CD8-positive, alpha-beta memory T cell (primary cell): ENCODE data around the gene RPS6KA2. TPM values are rescaled to one million over a fixed set of nuclear protein-coding genes. Genes with fewer than 3 reads are reported as not detected.

Experiments used
- CTCF ChIA-PET: fragments of 350-600 bp; sonication (Branson Sonifier 250); formaldehyde crosslinking; loops from one replicate; lab custom pipeline; 2021; ENCODE audit warnings: antibody characterized with exemption; lab: Charles Lee
- POLR2A ChIA-PET: fragments of 350-600 bp; sonication (Branson Sonifier 250); formaldehyde crosslinking; loops from one replicate; lab custom pipeline; 2021; ENCODE audit warnings: antibody characterized with exemption; lab: Charles Lee
- DNase-seq, 5 donors: peaks; one replicate each; pipeline versions ENCODE4 v3.0.0 to v3.0.0-alpha.2; 2020 to 2022; ENCODE audit warnings: mixed read lengths in 1 of 5
- H3K27ac ChIP-seq: one replicate; pipeline ENCODE4 v1.7.0; 2013; ENCODE audit warnings: low read depth, mild to moderate bottlenecking, low read length, moderate library complexity
- H3K27me3 ChIP-seq: 2 replicates; pipeline ENCODE4 v1.7.0; 2013; ENCODE audit warnings: low read length, mild to moderate bottlenecking; ENCODE audit not compliant: insufficient read depth, poor library complexity, severe bottlenecking
- H3K36me3 ChIP-seq: 2 replicates; pipeline ENCODE4 v1.7.0; 2013; ENCODE audit warnings: mild to moderate bottlenecking, low read length, moderate library complexity; ENCODE audit not compliant: insufficient read depth
- H3K4me1 ChIP-seq: 2 replicates; pipeline ENCODE4 v1.7.0; 2013; ENCODE audit warnings: mild to moderate bottlenecking, low read length, moderate library complexity; ENCODE audit not compliant: insufficient read depth
- H3K4me3 ChIP-seq: 2 replicates; pipeline ENCODE4 v1.7.0; 2013; ENCODE audit warnings: mild to moderate bottlenecking, low read length
- H3K9me3 ChIP-seq: 2 replicates; pipeline ENCODE4 v1.7.0; 2013; ENCODE audit warnings: mild to moderate bottlenecking, low read length
- H3K27ac Mint-ChIP-seq, 8 donors: one replicate each; pipeline ENCODE4 v1.8.0; 2020 to 2021; ENCODE audit warnings: mixed read lengths in 8 of 8, mild to moderate bottlenecking in 6 of 8, inconsistent platforms in 3 of 8, moderate library complexity in 3 of 8
- H3K27me3 Mint-ChIP-seq, 2 donors: one replicate each; pipeline ENCODE4 v1.8.0; 2020 to 2021; ENCODE audit warnings: mixed read lengths in 2 of 2, mild to moderate bottlenecking in 1 of 2, moderate library complexity in 1 of 2
- H3K36me3 Mint-ChIP-seq, 3 donors: one replicate each; pipeline ENCODE4 v1.8.0; 2020 to 2021; ENCODE audit warnings: mixed read lengths in 3 of 3, inconsistent platforms in 1 of 3, mild to moderate bottlenecking in 1 of 3
- H3K4me1 Mint-ChIP-seq, 3 donors: one replicate each; pipeline ENCODE4 v1.8.0; 2020 to 2021; ENCODE audit warnings: mixed read lengths in 3 of 3, inconsistent platforms in 1 of 3, mild to moderate bottlenecking in 1 of 3
- H3K4me3 Mint-ChIP-seq, 7 donors: one replicate each; pipeline ENCODE4 v1.8.0; 2020 to 2021; ENCODE audit warnings: mixed read lengths in 7 of 7, mild to moderate bottlenecking in 6 of 7, moderate library complexity in 4 of 7, inconsistent platforms in 2 of 7
- H3K9me3 Mint-ChIP-seq, 5 donors: one replicate each; pipeline ENCODE4 v1.8.0; 2020 to 2022; ENCODE audit warnings: mixed read lengths in 5 of 5, mild to moderate bottlenecking in 3 of 5, moderate library complexity in 2 of 5, inconsistent platforms in 1 of 5
- polyA plus RNA-seq: library from polyadenylated mRNA; unstranded; fragments of 300-500 nt; fragmentation: Illumina TruSeq; gene quantifications from one replicate; pipeline ENCODE4 v1.2.3, GENCODE V29; 2021
- total RNA-seq, 2 experiments: library from RNA; stranded (reverse); gene quantifications; one replicate each; pipeline ENCODE4 v1.2.3, GENCODE V29; 2021

The RPS6KA2 gene
- total and polyA plus RNA-seq, 3 experiments from 2014 or later, result 3.6 to 4.7 (median 4.6) TPM

GRCh38 chr6:166500246-166500645 lies 126.8 kb downstream of the RPS6KA2 start:
- Mint-ChIP-seq H3K27ac (peak overlapping the region in 1 of 8 donors; percentile 52), H3K36me3 (peaks cover 0 to 5% (median 2%) of the 10 kb centered on the region in 3 donors)
- no peak overlapping the region for H3K27ac ChIP-seq

GRCh38 chr6:166499350-166500163 lies 127.5 kb downstream of the RPS6KA2 start:
- Mint-ChIP-seq H3K9me3 (no peaks in the 10 kb centered on the region), H3K27ac (peak overlapping the region in 3 of 8 donors; percentile 24 to 52 (median 30)), H3K36me3 (peaks cover 2 to 4% (median 2%) of the 10 kb centered on the region in 3 donors), H3K27me3 (peaks cover 3 to 5% of the 10 kb centered on the region in 2 donors), H3K4me3 (no peak overlapping the region), H3K4me1 (peaks cover 4 to 6% (median 5%) of the 10 kb centered on the region in 3 donors)
- Histone ChIP-seq H3K4me1 (no peaks in the 10 kb centered on the region), H3K27me3 (no peaks in the 10 kb centered on the region), H3K36me3 (no peaks in the 10 kb centered on the region), H3K4me3 (no peak overlapping the region), H3K9me3 (no peaks in the 10 kb centered on the region), H3K27ac (no peak overlapping the region)
- DNase-seq, result no peak
- CTCF ChIA-PET, result no interaction called here
- POLR2A ChIA-PET, result no interaction called here

More at GRCh38 chr6:166500246-166500645, 126.8 kb downstream of the RPS6KA2 start:
- Mint-ChIP-seq H3K27me3 (peaks cover 0 to 3% of the 10 kb centered on the region in 2 donors), H3K4me3 (no peak overlapping the region), H3K4me1 (peaks cover 0 to under 1% (median 0%) of the 10 kb centered on the region in 3 donors), H3K9me3 (no peaks in the 10 kb centered on the region)
- ChIA-PET POLR2A (no interaction called here), CTCF (no interaction called here)
- DNase-seq, result no peak
- no peak overlapping the region for H3K4me3 ChIP-seq
- no peaks in the 10 kb centered on the region for H3K36me3 ChIP-seq
- H3K4me1 ChIP-seq, result no peaks in the 10 kb centered on the region
- no peaks in the 10 kb centered on the region for H3K27me3 ChIP-seq
- H3K9me3 ChIP-seq, result no peaks in the 10 kb centered on the region

- H3K4me1 ChIP-seq, result no peaks in the 10 kb centered on the region
- no peak overlapping the region for H3K4me3 Mint-ChIP-seq
- DNase-seq, result no peak
- no peaks in the 10 kb centered on the region for H3K9me3 ChIP-seq
- peaks cover under 1 to 4% (median 2%) of the 10 kb centered on the region in 3 donors for H3K36me3 Mint-ChIP-seq
- no peaks in the 10 kb centered on the region for H3K36me3 ChIP-seq
- H3K9me3 Mint-ChIP-seq, result no peaks in the 10 kb centered on the region
- no peaks in the 10 kb centered on the region for H3K27me3 ChIP-seq
- H3K27me3 Mint-ChIP-seq, result peaks cover 5% of the 10 kb centered on the region in 2 donors
- H3K4me1 Mint-ChIP-seq, result peaks cover 4 to 6% (median 5%) of the 10 kb centered on the region in 3 donors
- CTCF ChIA-PET, result no interaction called here
- no peak overlapping the region for H3K27ac Mint-ChIP-seq
- H3K4me3 ChIP-seq, result no peak overlapping the region
- no peak overlapping the region for H3K27ac ChIP-seq
- POLR2A ChIA-PET, result no interaction called here
Measured at GRCh38 chr6:166498661-166499349, 128.2 kb downstream of the RPS6KA2 start.

GRCh38 chr6:166498228-166498627 lies 128.8 kb downstream of the RPS6KA2 start:
- Histone ChIP-seq H3K27ac (no peak overlapping the region), H3K27me3 (no peaks in the 10 kb centered on the region), H3K9me3 (no peaks in the 10 kb centered on the region), H3K4me1 (no peaks in the 10 kb centered on the region), H3K4me3 (no peak overlapping the region), H3K36me3 (no peaks in the 10 kb centered on the region)
- Mint-ChIP-seq H3K36me3 (peaks cover 0 to 4% (median 0%) of the 10 kb centered on the region in 3 donors), H3K4me3 (no peak overlapping the region), H3K9me3 (no peaks in the 10 kb centered on the region), H3K4me1 (peaks cover 4 to 6% (median 5%) of the 10 kb centered on the region in 3 donors), H3K27ac (no peak overlapping the region), H3K27me3 (peaks cover 5% of the 10 kb centered on the region in 2 donors)
- DNase-seq, result no peak
- POLR2A ChIA-PET, result no interaction called here
- CTCF ChIA-PET, result no interaction called here

- Mint-ChIP-seq H3K27ac (no peak overlapping the region), H3K4me3 (no peak overlapping the region), H3K9me3 (no peaks in the 10 kb centered on the region), H3K4me1 (peaks cover 4 to 6% (median 5%) of the 10 kb centered on the region in 3 donors), H3K36me3 (peaks cover 0 to 4% (median 0%) of the 10 kb centered on the region in 3 donors), H3K27me3 (peaks cover 5% of the 10 kb centered on the region in 2 donors)
- Histone ChIP-seq H3K36me3 (no peaks in the 10 kb centered on the region), H3K4me1 (no peaks in the 10 kb centered on the region), H3K27ac (no peak overlapping the region), H3K4me3 (no peak overlapping the region), H3K9me3 (no peaks in the 10 kb centered on the region), H3K27me3 (no peaks in the 10 kb centered on the region)
- POLR2A ChIA-PET, result no interaction called here
- CTCF ChIA-PET, result no interaction called here
- no peak for DNase-seq
Measured at GRCh38 chr6:166497087-166497899, 129.8 kb downstream of the RPS6KA2 start.

- no peak for DNase-seq
- H3K9me3 ChIP-seq, result no peaks in the 10 kb centered on the region
- no peak overlapping the region for H3K27ac ChIP-seq
- no peaks in the 10 kb centered on the region for H3K36me3 ChIP-seq
- peaks cover 4 to 5% of the 10 kb centered on the region in 2 donors for H3K27me3 Mint-ChIP-seq
- no peaks in the 10 kb centered on the region for H3K9me3 Mint-ChIP-seq
- no peak overlapping the region for H3K4me3 ChIP-seq
- H3K27me3 ChIP-seq, result no peaks in the 10 kb centered on the region
- peaks cover 4 to 6% (median 5%) of the 10 kb centered on the region in 3 donors for H3K4me1 Mint-ChIP-seq
- peaks cover 0 to 4% (median 0%) of the 10 kb centered on the region in 3 donors for H3K36me3 Mint-ChIP-seq
- POLR2A ChIA-PET, result no interaction called here
- CTCF ChIA-PET, result interaction anchor here (1.6 kb wide), 1 partner anchor 12 kb away, joined by 3 read pairs; no protein-coding TSS in a partner anchor
- H3K4me3 Mint-ChIP-seq, result no peak overlapping the region
- H3K4me1 ChIP-seq, result no peaks in the 10 kb centered on the region
- H3K27ac Mint-ChIP-seq, result peak overlapping the region in 2 of 8 donors; percentile 43 to 47
Measured at GRCh38 chr6:166496460-166496859, 130.6 kb downstream of the RPS6KA2 start.

- Mint-ChIP-seq H3K27me3 (peaks cover 4 to 5% of the 10 kb centered on the region in 2 donors), H3K9me3 (no peaks in the 10 kb centered on the region), H3K36me3 (peaks cover 0 to 4% (median 0%) of the 10 kb centered on the region in 3 donors), H3K27ac (no peak overlapping the region), H3K4me1 (peaks cover 4 to 6% (median 5%) of the 10 kb centered on the region in 3 donors), H3K4me3 (no peak overlapping the region)
- no peak overlapping the region for H3K27ac ChIP-seq
- no peak overlapping the region for H3K4me3 ChIP-seq
- no peaks in the 10 kb centered on the region for H3K36me3 ChIP-seq
- ChIA-PET POLR2A (no interaction called here), CTCF (interaction anchor here (1.6 kb wide), 1 partner anchor 11 kb away, joined by 3 read pairs; no protein-coding TSS in a partner anchor)
- no peak for DNase-seq
- no peaks in the 10 kb centered on the region for H3K9me3 ChIP-seq
- no peaks in the 10 kb centered on the region for H3K27me3 ChIP-seq
- H3K4me1 ChIP-seq, result no peaks in the 10 kb centered on the region
Measured at GRCh38 chr6:166495487-166496314, 131.3 kb downstream of the RPS6KA2 start.
